Upper lobe of left lung (tissue), 6 donors: ENCODE measurements around the gene SOX10. TPM values are rescaled to one million over a fixed set of nuclear protein-coding genes. Genes with fewer than 3 reads are reported as not detected.

Source experiments
- ATAC-seq, 2 donors: fragments of 200-7000 bp; cut with Tn5 transposase; one replicate each; pipeline ENCODE4 v1.9.1; 2022; ENCODE audit warnings: mild to moderate bottlenecking in 2 of 2, moderate library complexity in 2 of 2; ENCODE audit not compliant: low FRiP score in 2 of 2
- DNase-seq, 2 donors: peaks; one replicate each; pipeline ENCODE4 v3.0.0-alpha.2; 2019 to 2020
- H3K27ac ChIP-seq, 4 donors: fragments of 200-600 bp; sonication (generic); one replicate each; pipeline ENCODE4 v1.5.1; 2016 to 2019
- H3K27me3 ChIP-seq, 4 donors: fragments of 200-600 bp; sonication (generic); one replicate each; pipeline ENCODE4 v1.5.1; 2017 to 2019
- H3K36me3 ChIP-seq, 4 donors: fragments of 200-600 bp; sonication (generic); one replicate each; pipeline ENCODE4 v1.5.1; 2016 to 2019
- H3K4me1 ChIP-seq, 4 donors: fragments of 200-600 bp; sonication (generic); one replicate each; pipeline ENCODE4 v1.5.1; 2018 to 2019
- H3K4me3 ChIP-seq, 4 donors: fragments of 200-600 bp; sonication (generic); one replicate each; pipeline ENCODE4 v1.5.1; 2017 to 2019; ENCODE audit warnings: mild to moderate bottlenecking in 2 of 4, moderate library complexity in 1 of 4
- H3K9me3 ChIP-seq, 4 donors: fragments of 200-600 bp; sonication (generic); one replicate each; pipeline ENCODE4 v1.5.1; 2018 to 2019
- EP300 ChIP-seq, 4 donors: sonication (generic); formaldehyde crosslinking; IDR thresholded peaks; one replicate each; pipeline ENCODE4 v1.5.1; 2017; ENCODE audit warnings: antibody characterized with exemption in 4 of 4, control low read depth in 2 of 4
- POLR2A ChIP-seq, 4 donors: fragments of 450-650 bp; IDR thresholded peaks; one replicate each; pipeline ENCODE4 v1.5.1; 2016 to 2017; ENCODE audit warnings: antibody characterized with exemption in 4 of 4, mild to moderate bottlenecking in 2 of 4
- POLR2AphosphoS5 ChIP-seq, 2 donors: sonication (generic); formaldehyde crosslinking; IDR thresholded peaks; one replicate each; pipeline ENCODE4 v1.5.1; 2017; ENCODE audit warnings: antibody characterized with exemption in 2 of 2
- WGBS, 2 donors: methylation state at CpG; one replicate each; pipeline ENCODE4 v1.1.5; 2017 to 2018; 5-methylcytosine and 5-hydroxymethylcytosine counted together
- total RNA-seq, 6 donors: library from RNA; depleted of rRNA in 4 of 6; stranded (reverse); fragments of >200 nt in 4 of 6; gene quantifications; one replicate each; pipeline versions ENCODE4 v1.1.0 to v1.2.1, GENCODE V29; 2016 to 2021
- TF ChIP-seq, protein P1 (sequence below), 6 experiments: fragments of 450-650 bp in 4 of 6; fragments of 200-600 bp in 2 of 6; sonication (generic) in 2 of 6; IDR thresholded peaks; one replicate each; pipeline ENCODE4 v1.5.1; 2016 to 2019; ENCODE audit warnings: antibody characterized with exemption in 6 of 6
- donor health status: DM: no; HTN: no; CAD: no; lungs with moderate emphysema.
- donor health status: DM: no; HTN: yes; CAD: no; lungs with severe emphysema.

Gene SOX10
- total RNA-seq, 6 donors from 2014 or later, result 0.15 TPM; not detected in 5

DNA sequence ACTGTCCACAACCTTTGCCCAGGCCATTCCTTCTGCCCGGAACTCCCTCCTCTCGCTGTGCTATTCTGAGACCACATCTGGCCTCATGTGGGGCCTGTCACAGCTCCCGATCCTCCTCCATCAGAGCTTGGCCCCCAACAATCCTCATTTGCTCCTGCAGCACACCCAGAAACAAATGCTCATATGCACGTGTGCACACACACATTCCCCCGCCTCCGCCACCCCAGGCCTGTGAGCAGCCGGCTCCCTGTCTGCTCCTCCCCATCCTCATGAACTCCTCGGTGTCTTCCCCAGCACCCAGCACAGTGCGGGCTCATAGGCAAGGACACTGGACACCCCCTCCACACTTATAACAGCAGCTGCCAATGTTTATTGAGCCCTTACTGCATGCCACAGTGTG, 43.1 kb upstream of the SOX10 start:
- Histone ChIP-seq H3K9me3 (no peaks in the 10 kb centered on the region), H3K36me3 (no peaks in the 10 kb centered on the region), H3K27me3 (no peaks in the 10 kb centered on the region), H3K4me3 (no peak overlapping the region), H3K27ac (no peak overlapping the region), H3K4me1 (peaks cover 0 to 6% (median 0%) of the 10 kb centered on the region in 4 donors)
- no peak for ATAC-seq
- TF ChIP-seq POLR2AphosphoS5 (IDR thresholded peaks at IDR 0.05), result no peak
- TF ChIP-seq, protein P1, sequence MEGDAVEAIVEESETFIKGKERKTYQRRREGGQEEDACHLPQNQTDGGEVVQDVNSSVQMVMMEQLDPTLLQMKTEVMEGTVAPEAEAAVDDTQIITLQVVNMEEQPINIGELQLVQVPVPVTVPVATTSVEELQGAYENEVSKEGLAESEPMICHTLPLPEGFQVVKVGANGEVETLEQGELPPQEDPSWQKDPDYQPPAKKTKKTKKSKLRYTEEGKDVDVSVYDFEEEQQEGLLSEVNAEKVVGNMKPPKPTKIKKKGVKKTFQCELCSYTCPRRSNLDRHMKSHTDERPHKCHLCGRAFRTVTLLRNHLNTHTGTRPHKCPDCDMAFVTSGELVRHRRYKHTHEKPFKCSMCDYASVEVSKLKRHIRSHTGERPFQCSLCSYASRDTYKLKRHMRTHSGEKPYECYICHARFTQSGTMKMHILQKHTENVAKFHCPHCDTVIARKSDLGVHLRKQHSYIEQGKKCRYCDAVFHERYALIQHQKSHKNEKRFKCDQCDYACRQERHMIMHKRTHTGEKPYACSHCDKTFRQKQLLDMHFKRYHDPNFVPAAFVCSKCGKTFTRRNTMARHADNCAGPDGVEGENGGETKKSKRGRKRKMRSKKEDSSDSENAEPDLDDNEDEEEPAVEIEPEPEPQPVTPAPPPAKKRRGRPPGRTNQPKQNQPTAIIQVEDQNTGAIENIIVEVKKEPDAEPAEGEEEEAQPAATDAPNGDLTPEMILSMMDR (IDR thresholded peaks at IDR 0.05), result no peak
- TF ChIP-seq EP300 (IDR thresholded peaks at IDR 0.05), result no peak
- no peak for TF ChIP-seq POLR2A (IDR thresholded peaks at IDR 0.05)
- 91 to 95% methylated on average over 9 of the region's 9 CpGs for WGBS, 2 donors
- no peak for DNase-seq

DNA sequence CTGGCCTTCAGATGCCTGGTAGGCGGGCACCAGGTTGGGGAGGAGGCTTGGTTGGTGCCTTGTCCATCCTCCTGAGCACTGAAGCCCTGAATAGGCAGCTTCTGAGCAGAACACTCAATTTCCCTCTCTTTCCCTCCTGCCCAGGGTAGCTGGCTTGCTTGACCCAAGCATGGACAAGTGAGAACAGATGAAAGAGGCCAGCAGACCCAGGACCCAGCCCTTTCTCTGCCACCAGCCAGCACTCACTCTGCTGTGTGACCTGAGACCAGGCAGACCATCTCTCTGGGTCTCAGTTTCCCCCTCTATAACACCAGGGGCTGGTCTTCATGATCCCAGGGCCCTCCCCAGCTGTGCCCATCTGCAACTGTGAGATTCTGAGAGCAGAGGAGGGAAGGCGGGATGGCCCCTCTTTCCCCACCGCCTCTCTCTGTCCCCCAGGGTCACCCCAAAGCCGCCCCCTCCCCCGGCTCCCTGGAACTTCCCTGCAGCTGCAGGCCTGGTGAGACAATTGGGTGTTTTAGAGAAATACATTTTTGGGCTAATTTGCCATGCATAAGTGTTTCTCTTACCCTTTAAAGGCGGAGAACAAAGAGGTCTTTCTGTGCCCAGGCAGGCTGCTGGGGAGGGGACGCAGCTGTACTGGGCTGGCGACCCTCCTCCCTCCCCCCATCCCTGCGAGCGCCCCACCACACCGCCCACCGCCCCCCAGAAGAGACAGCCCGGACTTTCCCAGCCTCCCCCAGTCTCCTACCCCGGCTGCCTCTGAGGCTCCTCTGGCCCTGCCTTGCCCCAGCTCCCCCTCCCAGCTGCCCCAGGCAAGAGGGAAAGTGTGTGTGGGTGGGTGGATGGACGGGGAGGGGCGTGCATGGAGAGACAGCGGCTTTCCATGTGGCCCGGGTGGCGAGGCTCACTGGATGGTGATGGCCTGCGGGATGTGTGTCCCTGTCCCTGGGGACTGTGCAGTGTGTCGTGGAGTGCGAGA, 42.1 kb upstream of the SOX10 start:
- TF ChIP-seq EP300 (IDR thresholded peaks at IDR 0.05) (no peak), POLR2A (IDR thresholded peaks at IDR 0.05) (no peak)
- TF ChIP-seq, protein P1 (IDR thresholded peaks at IDR 0.05), result no peak
- Histone ChIP-seq H3K27me3 (no peaks in the 10 kb centered on the region), H3K27ac (no peak overlapping the region), H3K4me3 (no peak overlapping the region), H3K36me3 (no peaks in the 10 kb centered on the region), H3K9me3 (no peaks in the 10 kb centered on the region), H3K4me1 (peaks cover 0 to 6% (median 0%) of the 10 kb centered on the region in 4 donors)
- no peak for ATAC-seq
- 85 to 86% methylated on average over 15 of the region's 22 CpGs for WGBS, 2 donors
- DNase-seq, result no peak

DNA sequence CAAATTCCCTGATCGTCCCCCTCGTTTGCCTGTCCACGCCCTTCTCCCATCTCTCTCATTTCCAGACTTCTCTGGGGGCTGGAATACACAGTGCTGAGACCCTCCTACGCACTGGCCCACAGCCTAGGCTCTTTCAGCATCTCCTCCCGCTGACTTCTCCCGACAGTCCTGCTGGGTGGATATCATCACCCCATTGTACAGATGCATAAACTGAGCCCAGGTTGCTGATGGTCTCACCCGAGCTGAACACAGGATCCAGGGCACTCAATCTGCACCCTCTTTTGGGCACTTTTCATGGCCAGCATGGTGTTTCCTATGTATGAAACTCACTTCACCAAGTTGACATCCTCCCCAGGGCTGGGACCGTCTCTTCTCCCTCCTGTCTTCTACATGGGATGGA, 41.2 kb upstream of the SOX10 start:
- H3K36me3 ChIP-seq, result no peaks in the 10 kb centered on the region
- H3K4me1 ChIP-seq, result peaks cover 0 to 6% (median 0%) of the 10 kb centered on the region in 4 donors
- H3K27ac ChIP-seq, result no peak overlapping the region
- ATAC-seq (no peak), DNase-seq (no peak)
- no peaks in the 10 kb centered on the region for H3K9me3 ChIP-seq
- WGBS, 2 donors, result 93 to 95% methylated on average over 7 to 8 of the region's 8 CpGs
- no peak for TF ChIP-seq POLR2AphosphoS5 (IDR thresholded peaks at IDR 0.05)
- TF ChIP-seq, protein P1 (IDR thresholded peaks at IDR 0.05), result no peak
- no peak for TF ChIP-seq POLR2A (IDR thresholded peaks at IDR 0.05)
- TF ChIP-seq EP300 (IDR thresholded peaks at IDR 0.05), result no peak
- no peaks in the 10 kb centered on the region for H3K27me3 ChIP-seq
- no peak overlapping the region for H3K4me3 ChIP-seq

DNA sequence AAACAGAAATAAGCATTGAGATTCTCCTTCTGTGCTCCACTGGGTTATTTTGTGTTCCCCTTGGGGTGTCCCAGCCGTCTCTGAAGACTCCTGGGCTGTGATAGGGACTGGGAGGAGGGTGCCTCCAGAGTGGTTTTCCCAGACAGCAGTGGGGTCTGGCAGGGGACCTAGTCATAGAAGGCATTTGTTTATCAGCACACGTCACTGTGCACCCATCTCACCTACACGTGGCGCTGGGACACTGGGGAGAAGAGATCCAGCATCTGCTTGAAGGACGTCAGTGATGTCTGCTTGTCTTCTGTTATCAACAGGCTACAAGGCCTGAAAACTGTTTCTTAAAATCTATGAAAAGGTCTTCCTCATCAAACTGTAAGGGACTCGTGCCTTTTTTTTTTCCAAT, 38.7 kb upstream of the SOX10 start:
- no peaks in the 10 kb centered on the region for H3K27me3 ChIP-seq
- H3K4me1 ChIP-seq, result peaks cover 0 to 1% (median 0%) of the 10 kb centered on the region in 4 donors
- no peaks in the 10 kb centered on the region for H3K9me3 ChIP-seq
- ATAC-seq, result no peak
- H3K27ac ChIP-seq, result no peak overlapping the region
- TF ChIP-seq POLR2A (IDR thresholded peaks at IDR 0.05) (no peak), POLR2AphosphoS5 (IDR thresholded peaks at IDR 0.05) (no peak), EP300 (IDR thresholded peaks at IDR 0.05) (no peak)
- TF ChIP-seq, protein P1 (IDR thresholded peaks at IDR 0.05), result no peak
- WGBS, 2 donors, result 80 to 86% methylated on average over 6 of the region's 6 CpGs
- H3K36me3 ChIP-seq, result no peaks in the 10 kb centered on the region
- H3K4me3 ChIP-seq, result no peak overlapping the region
- DNase-seq, result no peak
